Measurements from ENCODE around the gene TAS2R60. TPM values are rescaled to one million over a fixed set of nuclear protein-coding genes. Genes with fewer than 3 reads are reported as not detected.
"Not testable (repeated sequence)": the region's sequence is repeated elsewhere in the genome, so short reads cannot be mapped to it uniquely, and the experiment has no call there.

Gene TAS2R60
- total RNA-seq, 4 donors from 2014 or later = 1.3 TPM; not detected in 3

- DNase-seq = no peak
- peaks cover 0 to 7% (median 0%) of the 10 kb centered on the region in 4 donors for H3K4me1 ChIP-seq
- no peaks in the 10 kb centered on the region for H3K27me3 ChIP-seq
- no peak overlapping the region for H3K4me3 ChIP-seq
- no peak overlapping the region for H3K27ac ChIP-seq
- no peaks in the 10 kb centered on the region for H3K36me3 ChIP-seq
- TF ChIP-seq CTCF (IDR thresholded peaks at IDR 0.05) = no peak
- no peak for TF ChIP-seq POLR2A (IDR thresholded peaks at IDR 0.05)
- no peaks in the 10 kb centered on the region for H3K9me3 ChIP-seq
Measured at GRCh38 chr7:143415742-143416397, 27.4 kb upstream of the TAS2R60 start.

GRCh38 chr7:143416565-143417149 is 26.6 kb upstream of the TAS2R60 start:
- Histone ChIP-seq H3K27ac (no peak overlapping the region), H3K4me1 (peaks cover 0 to 4% (median 0%) of the 10 kb centered on the region in 4 donors), H3K4me3 (no peak overlapping the region), H3K27me3 (no peaks in the 10 kb centered on the region), H3K36me3 (no peaks in the 10 kb centered on the region), H3K9me3 (no peaks in the 10 kb centered on the region)
- TF ChIP-seq POLR2A (IDR thresholded peaks at IDR 0.05) (no peak), CTCF (IDR thresholded peaks at IDR 0.05) (peak; percentile 67 to 90 (median 82))
- DNase-seq = no peak

- no peaks in the 10 kb centered on the region for H3K9me3 ChIP-seq
- H3K27ac ChIP-seq = no peak overlapping the region
- no peak overlapping the region for H3K4me3 ChIP-seq
- no peak for DNase-seq
- no peaks in the 10 kb centered on the region for H3K36me3 ChIP-seq
- no peak for TF ChIP-seq CTCF (IDR thresholded peaks at IDR 0.05)
- no peak for TF ChIP-seq POLR2A (IDR thresholded peaks at IDR 0.05)
- H3K27me3 ChIP-seq = no peaks in the 10 kb centered on the region
- H3K4me1 ChIP-seq = peaks cover 0 to 4% (median 0%) of the 10 kb centered on the region in 4 donors
Measured at GRCh38 chr7:143417734-143418383, 25.4 kb upstream of the TAS2R60 start.

- Histone ChIP-seq H3K27me3 (no peaks in the 10 kb centered on the region), H3K27ac (no peak overlapping the region), H3K9me3 (no peaks in the 10 kb centered on the region), H3K4me1 (peaks cover 0 to 4% (median 0%) of the 10 kb centered on the region in 4 donors), H3K36me3 (no peaks in the 10 kb centered on the region), H3K4me3 (no peak overlapping the region)
- no peak for TF ChIP-seq CTCF (IDR thresholded peaks at IDR 0.05)
- TF ChIP-seq POLR2A (IDR thresholded peaks at IDR 0.05) = no peak
- DNase-seq = no peak
Measured at GRCh38 chr7:143418681-143419458, 24.4 kb upstream of the TAS2R60 start.

- no peaks in the 10 kb centered on the region for H3K9me3 ChIP-seq
- H3K27me3 ChIP-seq = no peaks in the 10 kb centered on the region
- H3K27ac ChIP-seq = no peak overlapping the region
- no peaks in the 10 kb centered on the region for H3K36me3 ChIP-seq
- TF ChIP-seq POLR2A (IDR thresholded peaks at IDR 0.05) (no peak), CTCF (IDR thresholded peaks at IDR 0.05) (no peak)
- peaks cover 0 to 4% (median 0%) of the 10 kb centered on the region in 4 donors for H3K4me1 ChIP-seq
- H3K4me3 ChIP-seq = no peak overlapping the region
- DNase-seq = no peak
Measured at GRCh38 chr7:143419880-143420279, 23.4 kb upstream of the TAS2R60 start.

GRCh38 chr7:143420624-143421023 is 22.6 kb upstream of the TAS2R60 start:
- H3K4me3 ChIP-seq, H3K36me3 ChIP-seq, H3K9me3 ChIP-seq, H3K27ac ChIP-seq, H3K4me1 ChIP-seq, DNase-seq, H3K27me3 ChIP-seq: not testable (repeated sequence)

All from Peyer's patch (tissue), 4 donors.